ENCODE measurements around the gene KIAA1217.
A peak's percentile ranks its signal among the peaks of the same experiment; 100 is the strongest.
"Not testable (repeated sequence)": the region's sequence is repeated elsewhere in the genome, so short reads cannot be mapped to it uniquely, and the experiment has no call there.

KIAA1217 gene

GRCh38 chr10:24341371-24341770 lies 132.4 kb downstream of the KIAA1217 start:
- no peak for DNase-seq

- DNase-seq, result no peak
Observed at GRCh38 chr10:24341897-24342296, 133.0 kb downstream of the KIAA1217 start.

- no peak for DNase-seq
Observed at GRCh38 chr10:24343686-24344085, 134.7 kb downstream of the KIAA1217 start.

- DNase-seq, result peak; percentile 10
Observed at GRCh38 chr10:24344279-24344678, 135.3 kb downstream of the KIAA1217 start.

- no peak for DNase-seq
Observed at GRCh38 chr10:24344695-24345463, 135.9 kb downstream of the KIAA1217 start.

- no peak for DNase-seq
Observed at GRCh38 chr10:24346877-24347519, 138.1 kb downstream of the KIAA1217 start.

GRCh38 chr10:24349379-24350001 lies 140.6 kb downstream of the KIAA1217 start:
- DNase-seq, result no peak

GRCh38 chr10:24350070-24350921 lies 141.4 kb downstream of the KIAA1217 start:
- DNase-seq, result no peak

GRCh38 chr10:24350922-24351225 lies 141.9 kb downstream of the KIAA1217 start:
- DNase-seq, result not testable (repeated sequence)

GRCh38 chr10:24351961-24352360 lies 143.0 kb downstream of the KIAA1217 start:
- DNase-seq, result no peak

- no peak for DNase-seq
Observed at GRCh38 chr10:24352399-24352798, 143.5 kb downstream of the KIAA1217 start.

- no peak for DNase-seq
Observed at GRCh38 chr10:24353319-24353718, 144.4 kb downstream of the KIAA1217 start.

- DNase-seq, result no peak
Observed at GRCh38 chr10:24355056-24355688, 146.2 kb downstream of the KIAA1217 start.

GRCh38 chr10:24357344-24358004 lies 148.5 kb downstream of the KIAA1217 start:
- DNase-seq, result no peak

- no peak for DNase-seq
Observed at GRCh38 chr10:24358022-24358421, 149.1 kb downstream of the KIAA1217 start.

- peak; percentile 40 for DNase-seq
Observed at GRCh38 chr10:24360282-24361127, 151.6 kb downstream of the KIAA1217 start.

- no peak for DNase-seq
Observed at GRCh38 chr10:24363070-24363469, 154.1 kb downstream of the KIAA1217 start.

- DNase-seq, result no peak
Observed at GRCh38 chr10:24367688-24368087, 158.8 kb downstream of the KIAA1217 start.

- DNase-seq, result no peak
Observed at GRCh38 chr10:24370877-24371276, 161.9 kb downstream of the KIAA1217 start.

- DNase-seq, result no peak
Observed at GRCh38 chr10:24371396-24371795, 162.5 kb downstream of the KIAA1217 start.
